Bronchial epithelial cell (primary cell): ENCODE data around the gene RPL32. TPM values are rescaled to one million over a fixed set of nuclear protein-coding genes. Genes with fewer than 3 reads are reported as not detected.

Experiments
- DNase-seq: peaks from one replicate; pipeline ENCODE4 v3.0.0-alpha.2; 2010; ENCODE audit warnings: low read depth
- FAIRE-seq: peaks from 2 replicates; lab custom pipeline; 2011; peaks lifted over from hg19 to GRCh38; lab: Jason Lieb, UNC
- H3K27me3 ChIP-seq: 2 replicates; pipeline ENCODE4 v1.5.1; 2011; ENCODE audit warnings: low read length; ENCODE audit not compliant: control insufficient read depth, insufficient read depth
- H3K36me3 ChIP-seq: 2 replicates; pipeline ENCODE4 v1.5.1; 2011; ENCODE audit warnings: low read length; ENCODE audit not compliant: control insufficient read depth, insufficient read depth
- H3K4me3 ChIP-seq: 2 replicates; pipeline ENCODE4 v1.5.1; 2011; ENCODE audit warnings: mild to moderate bottlenecking, low read depth, low read length, control low read depth
- CTCF ChIP-seq: IDR thresholded peaks from 2 replicates; pipeline ENCODE4 v1.5.1; 2011; ENCODE audit warnings: mild to moderate bottlenecking, moderate library complexity, low read length, control low read depth, inconsistent platforms; ENCODE audit not compliant: insufficient read depth, severe bottlenecking
- total RNA-seq: library from RNA; depleted of rRNA; stranded (reverse); fragments of >200 nt; gene quantifications from 2 replicates; pipeline ENCODE4 v1.2.1, GENCODE V29; 2014

RPL32 gene
- total RNA-seq, result 2,605 and 2,954 TPM in 2 replicates

GRCh38 chr3:12841149-12841969 is at the start of gene RPL32:
TSS of gene RPL32 (minus strand) at chr3:12841565. CDS start at chr3:12840237, 1,328 bp downstream.
- TF ChIP-seq CTCF, result peak; percentile 71
- DNase-seq (peak; percentile 90), FAIRE-seq (no peak)
- Histone ChIP-seq H3K27me3 (no peaks in the 10 kb centered on the region), H3K4me3 (peak within 1 kb of the TSS; percentile 83), H3K36me3 (peaks cover 26% of the 10 kb centered on the region)

DNA sequence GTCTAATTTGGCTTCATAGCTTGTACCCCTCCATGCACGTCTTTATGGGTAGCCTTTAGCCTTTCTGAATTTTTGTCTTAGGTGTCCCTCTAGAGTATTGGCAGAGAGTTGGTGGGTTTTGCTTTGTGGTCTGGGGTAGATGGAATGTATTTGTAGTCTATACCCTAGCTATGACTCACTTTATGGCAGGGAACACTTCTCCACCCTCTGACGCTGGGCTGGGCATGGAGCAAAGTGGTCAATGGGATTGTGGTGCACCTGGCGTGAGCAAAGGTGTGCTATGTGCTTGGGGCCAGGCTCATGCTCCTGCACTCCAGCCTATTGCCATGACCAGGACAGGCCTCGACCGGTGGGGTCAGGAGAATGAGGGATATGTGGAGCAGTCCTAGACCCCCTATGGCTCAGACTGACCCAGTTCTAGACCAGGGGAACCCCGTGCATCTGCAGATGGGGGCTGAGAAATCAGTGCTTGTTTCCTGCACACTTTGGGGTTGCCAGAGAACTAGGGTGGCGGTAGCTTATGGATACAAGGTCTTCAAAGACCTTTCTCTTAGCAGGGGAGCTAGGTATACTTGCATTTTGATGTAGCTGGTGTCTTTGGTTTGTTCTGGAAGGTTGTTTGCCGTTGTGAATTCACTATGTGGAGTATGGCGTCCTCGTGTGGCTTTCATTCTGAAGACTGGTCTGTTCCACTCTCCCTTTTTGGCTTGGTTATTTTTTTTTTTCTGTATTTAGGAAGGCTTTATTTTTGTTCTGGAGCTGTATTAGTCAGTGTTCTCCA is 49.4 kb upstream of the RPL32 start:
- FAIRE-seq, result no peak
- no peaks in the 10 kb centered on the region for H3K36me3 ChIP-seq
- no peak for DNase-seq
- no peak for TF ChIP-seq CTCF
- no peak overlapping the region for H3K4me3 ChIP-seq
- peaks cover 4% of the 10 kb centered on the region for H3K27me3 ChIP-seq

GRCh38 chr3:12886736-12887135 is 45.4 kb upstream of the RPL32 start:
- Histone ChIP-seq H3K27me3 (peaks cover 4% of the 10 kb centered on the region), H3K36me3 (no peaks in the 10 kb centered on the region), H3K4me3 (no peak overlapping the region)
- DNase-seq, result no peak
- FAIRE-seq, result no peak
- TF ChIP-seq CTCF, result no peak

DNA sequence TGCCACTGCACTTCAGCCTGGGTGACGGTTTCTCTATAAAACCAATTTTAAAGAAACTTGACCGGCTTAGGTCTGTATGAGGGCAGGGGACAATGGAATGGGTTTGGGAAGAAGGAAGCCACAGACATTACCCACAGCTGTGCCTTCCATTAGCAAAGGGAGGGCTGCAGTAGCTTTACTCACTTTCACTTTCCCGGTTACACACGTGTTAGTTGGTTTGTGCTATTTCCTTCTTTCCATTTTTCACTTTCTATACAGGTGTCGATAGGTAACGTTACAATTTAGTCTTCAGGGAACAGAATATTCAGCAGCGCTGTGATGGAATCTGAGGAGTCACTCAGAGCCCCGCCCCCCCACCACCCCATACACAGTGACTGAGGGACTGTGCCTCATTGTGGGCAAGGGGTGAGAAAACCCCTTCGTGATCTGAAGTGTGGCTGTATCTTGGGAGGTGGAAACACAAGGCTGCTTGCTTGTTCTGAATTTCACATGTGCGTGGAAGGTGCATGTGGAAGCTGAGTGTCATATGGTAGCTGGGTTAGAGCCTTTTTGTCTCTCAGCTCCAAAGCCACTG is 44.8 kb upstream of the RPL32 start:
- no peak overlapping the region for H3K4me3 ChIP-seq
- peaks cover 4% of the 10 kb centered on the region for H3K27me3 ChIP-seq
- H3K36me3 ChIP-seq, result no peaks in the 10 kb centered on the region

DNA sequence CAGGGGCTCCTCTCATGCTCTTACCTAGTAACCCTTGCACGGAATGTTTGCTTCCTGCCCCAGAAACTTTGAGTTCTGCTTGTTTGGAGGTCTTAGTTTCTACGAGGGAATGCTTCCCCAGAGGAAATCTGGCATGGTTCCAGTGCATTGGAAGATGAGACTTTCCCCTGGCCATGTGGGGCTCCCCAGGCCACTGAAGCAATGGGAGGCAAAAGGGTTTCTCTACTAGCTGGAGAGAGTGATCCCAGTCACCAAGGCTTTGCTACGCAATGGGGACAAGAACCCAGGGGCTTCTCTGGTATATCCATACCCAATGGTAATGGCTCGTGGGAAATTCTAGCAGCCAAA is 44.2 kb upstream of the RPL32 start:
- Histone ChIP-seq H3K36me3 (no peaks in the 10 kb centered on the region), H3K27me3 (peaks cover 4% of the 10 kb centered on the region), H3K4me3 (no peak overlapping the region)
- no peak for TF ChIP-seq CTCF
- FAIRE-seq (no peak), DNase-seq (no peak)

More for the DNA sequence above, 44.8 kb upstream of the RPL32 start:
- FAIRE-seq (no peak), DNase-seq (no peak)
- TF ChIP-seq CTCF, result no peak
